Measurements from ENCODE around the gene MOGAT1.
A peak's percentile ranks its signal among the peaks of the same experiment; 100 is the strongest.

The MOGAT1 gene, protein sequence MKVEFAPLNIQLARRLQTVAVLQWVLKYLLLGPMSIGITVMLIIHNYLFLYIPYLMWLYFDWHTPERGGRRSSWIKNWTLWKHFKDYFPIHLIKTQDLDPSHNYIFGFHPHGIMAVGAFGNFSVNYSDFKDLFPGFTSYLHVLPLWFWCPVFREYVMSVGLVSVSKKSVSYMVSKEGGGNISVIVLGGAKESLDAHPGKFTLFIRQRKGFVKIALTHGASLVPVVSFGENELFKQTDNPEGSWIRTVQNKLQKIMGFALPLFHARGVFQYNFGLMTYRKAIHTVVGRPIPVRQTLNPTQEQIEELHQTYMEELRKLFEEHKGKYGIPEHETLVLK
- 0 reads per million in 2 donors for total RNA-seq

DNA sequence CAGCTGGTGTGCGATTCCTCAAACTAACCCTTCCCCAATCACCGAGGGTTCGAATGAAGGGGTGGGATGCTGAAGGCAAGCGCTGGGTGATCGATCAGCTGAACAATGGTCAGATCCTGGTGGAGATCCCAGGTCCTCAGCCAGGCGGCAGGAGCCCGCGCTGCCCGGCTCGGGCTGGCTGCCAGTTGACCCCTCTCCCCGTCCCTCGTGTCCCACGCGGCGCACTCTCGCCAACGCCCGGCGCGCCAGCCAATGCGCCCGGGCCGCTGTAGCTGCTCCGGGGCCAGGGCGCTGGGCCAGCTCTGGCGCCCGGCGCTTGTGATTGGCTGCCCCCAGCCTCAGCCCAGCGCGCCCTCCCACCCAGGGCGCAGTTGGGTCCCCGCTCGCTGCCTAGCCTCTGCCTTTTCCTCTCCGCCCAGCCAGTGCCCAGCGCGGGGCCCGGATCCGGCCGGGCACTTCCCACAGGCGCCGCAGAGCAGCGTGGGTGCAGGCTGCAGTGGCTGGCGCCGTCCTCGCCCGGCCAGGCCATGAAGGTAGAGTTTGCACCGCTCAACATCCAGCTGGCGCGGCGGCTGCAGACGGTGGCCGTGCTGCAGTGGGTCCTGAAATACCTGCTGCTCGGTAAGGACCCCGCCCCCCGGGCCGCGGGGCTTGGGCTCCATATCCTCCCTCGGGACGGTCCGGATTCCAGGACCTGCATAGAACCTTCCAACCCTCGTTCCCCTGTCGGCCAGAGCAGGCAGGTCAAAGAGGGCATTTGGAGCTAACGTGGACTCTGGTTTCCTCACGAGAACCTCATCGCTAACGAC, at the start of gene MOGAT1:
Gene MOGAT1 (plus strand): TSS at position 400 of the 809 bp plus-strand sequence. CDS start 128 bp downstream, at position 528.
- no peak for DNase-seq

- DNase-seq, result no peak
Measured at GRCh38 chr2:222621893-222622292, 49.6 kb upstream of the MOGAT1 start.

GRCh38 chr2:222622910-222623309, 48.5 kb upstream of the MOGAT1 start:
- DNase-seq, result no peak

- no peak for DNase-seq
Measured at GRCh38 chr2:222623756-222624309, 47.6 kb upstream of the MOGAT1 start.

DNA sequence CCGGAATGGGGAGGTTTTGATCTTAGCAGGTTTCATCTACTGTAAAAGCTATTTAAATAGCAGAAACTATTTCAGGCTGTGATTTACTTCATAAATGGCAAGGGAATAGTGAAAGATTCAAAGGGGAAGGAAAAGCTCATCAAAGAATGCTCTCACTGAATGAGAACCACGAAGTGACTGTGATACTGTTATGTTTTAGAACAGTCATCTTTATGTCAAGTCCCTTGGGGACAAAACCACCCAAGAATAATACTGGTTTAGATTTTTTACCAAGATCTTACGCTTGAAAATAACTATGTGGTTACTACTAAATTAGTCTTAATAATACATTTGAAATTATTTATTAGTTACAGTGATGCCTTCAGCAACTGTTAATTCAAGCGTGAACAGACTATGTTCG, 43.7 kb upstream of the MOGAT1 start:
- DNase-seq, result no peak

GRCh38 chr2:222635295-222635694, 36.2 kb upstream of the MOGAT1 start:
- DNase-seq, result no peak

DNA sequence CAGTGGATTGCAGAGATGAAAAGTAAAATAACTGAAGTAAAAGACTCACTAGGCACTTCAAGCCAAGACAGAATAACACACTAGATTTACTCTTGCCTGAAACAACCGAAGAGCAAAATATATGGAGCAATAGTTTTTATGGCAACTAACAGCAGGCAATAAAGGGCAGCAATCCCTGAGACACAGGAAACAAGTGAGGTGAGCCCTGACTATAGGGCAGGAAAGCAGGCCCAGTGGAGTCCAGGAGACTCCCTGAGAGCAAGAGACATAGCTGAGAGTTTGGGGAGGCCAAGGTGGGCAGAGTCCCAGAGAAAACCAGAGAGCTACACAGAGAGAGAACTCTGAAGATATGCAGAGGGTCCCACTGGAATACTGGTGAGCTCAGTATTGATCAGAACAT, 34.4 kb upstream of the MOGAT1 start:
- no peak for DNase-seq

DNA sequence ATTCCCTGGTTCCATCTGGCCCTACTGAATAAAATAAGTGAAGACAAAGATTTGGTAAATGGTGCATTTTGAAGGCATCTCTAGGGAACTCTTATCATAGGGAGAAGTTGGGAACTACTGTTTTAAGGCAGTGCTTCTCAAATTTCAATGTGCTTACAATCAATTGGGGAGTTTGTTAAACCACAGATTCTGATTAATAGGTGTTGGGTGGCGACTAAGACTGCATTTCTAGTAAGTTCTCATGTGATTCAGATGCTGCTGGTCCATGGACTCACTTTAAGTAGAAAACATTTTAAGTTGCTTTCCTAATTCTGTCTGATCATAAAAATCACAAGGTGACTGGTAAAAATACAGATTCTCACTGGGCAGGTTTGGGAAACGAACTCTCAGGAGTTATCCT, 30.1 kb upstream of the MOGAT1 start:
- DNase-seq, result no peak

- no peak for DNase-seq
Measured at GRCh38 chr2:222643134-222643533, 28.3 kb upstream of the MOGAT1 start.

DNA sequence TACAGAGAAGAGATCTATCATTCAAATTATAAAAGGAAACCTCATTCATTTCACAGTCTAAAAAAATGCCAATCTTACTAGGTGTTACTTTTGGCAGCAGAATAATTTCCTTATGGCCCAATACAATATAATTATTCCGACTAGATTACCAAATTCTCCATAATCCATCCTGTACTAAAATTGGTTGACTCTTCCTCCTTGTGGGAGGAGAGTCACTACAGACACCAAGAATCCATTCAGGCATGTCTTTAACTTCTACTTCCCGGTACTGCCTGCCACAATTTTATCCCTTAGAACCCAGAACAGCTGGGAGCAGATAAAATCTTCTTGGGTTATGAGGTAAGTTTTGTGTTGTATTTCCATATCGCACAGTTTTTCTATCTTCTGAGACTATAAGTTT, 25.4 kb upstream of the MOGAT1 start:
- DNase-seq, result no peak

GRCh38 chr2:222649801-222650200, 21.7 kb upstream of the MOGAT1 start:
- no peak for DNase-seq

DNA sequence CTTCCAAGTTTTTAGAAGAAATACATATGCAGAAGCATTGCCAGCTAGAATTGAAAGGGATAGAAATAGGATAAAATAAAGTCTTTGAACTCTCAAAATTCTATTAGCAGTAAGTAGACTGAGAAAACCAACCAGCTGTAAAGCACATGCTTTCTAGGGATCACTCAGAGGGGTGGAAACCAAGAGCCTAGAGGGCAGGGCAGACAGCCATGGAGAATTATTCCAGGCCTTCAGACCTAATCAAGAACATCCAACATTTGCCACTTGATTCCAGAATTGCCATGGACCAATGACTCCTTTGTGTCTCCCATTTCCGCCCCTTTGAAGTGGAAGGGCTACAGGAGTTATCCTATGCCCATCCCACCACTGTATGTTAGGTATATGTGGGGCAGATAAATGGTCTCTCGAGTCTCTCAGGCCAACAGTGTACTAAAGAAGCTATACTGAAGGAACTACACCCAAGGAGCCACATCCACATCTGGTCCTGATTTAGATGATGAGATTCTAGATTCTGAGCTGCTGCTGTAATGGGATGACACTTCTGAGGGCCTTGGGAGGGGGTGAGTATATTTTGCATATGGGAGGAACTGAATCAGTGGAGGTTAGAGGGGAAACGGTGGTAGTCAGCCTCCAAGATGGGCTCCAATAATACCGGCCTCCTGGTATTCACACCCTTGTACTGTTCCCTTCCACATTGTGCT, 19.6 kb upstream of the MOGAT1 start:
- no peak for DNase-seq

DNA sequence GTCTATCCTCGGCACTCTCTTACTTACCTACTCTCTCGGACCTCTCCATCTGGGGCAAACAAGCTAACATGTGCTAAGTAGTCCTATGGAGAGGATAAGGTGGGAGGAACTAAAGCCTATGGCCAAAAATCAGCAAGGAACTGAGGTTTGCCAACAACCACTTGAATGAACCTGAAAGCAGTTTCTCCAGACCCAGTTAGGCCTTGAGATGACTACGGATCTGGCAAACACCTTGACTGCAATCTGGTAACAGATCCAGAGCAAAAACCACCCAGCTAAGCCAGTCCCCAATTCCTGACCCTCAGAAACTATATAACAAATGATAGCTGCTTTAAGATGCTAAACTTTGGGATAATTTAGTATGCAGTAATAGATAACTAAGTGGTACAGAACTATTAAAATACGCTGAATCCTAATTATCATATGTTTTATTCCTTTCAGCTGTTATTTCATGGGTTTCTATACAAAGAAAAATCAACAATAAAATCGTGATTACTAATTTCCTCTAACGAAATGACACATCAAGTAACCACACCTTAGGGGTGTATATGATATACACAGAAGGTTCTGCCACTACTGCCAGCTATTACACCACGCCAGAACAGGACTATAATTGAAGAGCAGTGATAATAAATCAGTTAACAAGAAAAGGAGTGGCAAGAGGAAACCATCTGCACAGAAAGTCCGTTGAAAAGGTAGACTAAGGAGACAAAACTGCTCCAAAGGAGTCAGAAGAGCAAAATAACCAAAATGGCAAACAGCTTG, 18.8 kb upstream of the MOGAT1 start:
- no peak for DNase-seq

DNA sequence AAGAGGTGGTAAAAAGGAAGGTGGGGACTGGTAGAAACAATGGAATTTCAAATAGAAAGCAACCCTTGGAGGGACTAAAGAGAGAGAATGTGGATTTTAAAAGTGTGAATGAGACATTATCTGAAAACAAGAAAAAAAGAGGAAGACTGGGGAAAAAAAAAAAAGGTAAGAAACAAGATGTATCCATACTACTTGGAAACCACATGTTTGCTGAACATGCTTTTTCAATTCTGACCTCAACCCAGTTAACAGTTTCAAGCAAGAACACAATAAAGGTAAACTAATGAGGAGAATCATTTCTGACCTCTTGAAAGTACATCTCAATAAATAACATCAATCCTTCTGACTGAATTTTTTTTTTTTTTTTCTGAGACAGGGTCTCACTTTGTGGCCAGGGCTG, 18.2 kb upstream of the MOGAT1 start:
- DNase-seq, result no peak

DNA sequence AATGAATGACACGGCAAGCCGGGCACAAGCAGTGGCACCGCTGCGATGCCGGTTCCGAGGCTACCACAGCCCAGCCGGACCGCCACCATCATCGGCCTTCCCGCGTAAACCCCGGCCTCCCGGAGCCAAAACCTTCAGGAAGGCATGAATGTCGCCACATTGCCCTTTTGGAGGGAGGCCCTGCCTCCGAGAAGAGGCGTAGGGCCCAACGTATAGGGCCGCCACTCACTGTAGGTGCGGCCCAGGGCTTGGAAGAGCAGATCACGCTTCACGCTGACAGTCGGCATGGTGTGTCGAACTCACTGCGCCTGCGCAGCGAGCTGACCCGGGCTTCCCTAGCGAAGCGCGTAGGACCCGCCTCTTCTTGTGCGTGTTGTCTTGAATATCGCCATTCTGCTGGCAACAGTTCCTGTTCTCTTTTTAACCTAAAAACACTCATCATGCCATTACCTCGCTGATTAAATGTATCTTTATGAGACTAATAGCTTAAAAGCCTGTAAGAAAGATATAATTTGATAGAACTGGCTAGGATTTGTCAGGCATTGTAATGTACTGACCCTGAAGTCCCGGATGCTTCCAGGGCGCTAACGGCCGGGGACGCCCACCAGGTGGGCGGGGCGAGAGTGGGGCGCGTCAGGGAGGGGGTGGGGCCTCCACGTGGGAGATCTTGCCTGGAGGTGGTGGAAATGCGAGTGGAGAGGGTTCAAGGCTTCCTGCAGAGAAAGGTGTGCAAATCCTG, 15.5 kb upstream of the MOGAT1 start, which contains the start of gene FARSB:
Gene FARSB (minus strand): TSS at position 306 of the 739 bp plus-strand sequence. CDS start 19 bp downstream, at position 287.
- peak; percentile 85 for DNase-seq

DNA sequence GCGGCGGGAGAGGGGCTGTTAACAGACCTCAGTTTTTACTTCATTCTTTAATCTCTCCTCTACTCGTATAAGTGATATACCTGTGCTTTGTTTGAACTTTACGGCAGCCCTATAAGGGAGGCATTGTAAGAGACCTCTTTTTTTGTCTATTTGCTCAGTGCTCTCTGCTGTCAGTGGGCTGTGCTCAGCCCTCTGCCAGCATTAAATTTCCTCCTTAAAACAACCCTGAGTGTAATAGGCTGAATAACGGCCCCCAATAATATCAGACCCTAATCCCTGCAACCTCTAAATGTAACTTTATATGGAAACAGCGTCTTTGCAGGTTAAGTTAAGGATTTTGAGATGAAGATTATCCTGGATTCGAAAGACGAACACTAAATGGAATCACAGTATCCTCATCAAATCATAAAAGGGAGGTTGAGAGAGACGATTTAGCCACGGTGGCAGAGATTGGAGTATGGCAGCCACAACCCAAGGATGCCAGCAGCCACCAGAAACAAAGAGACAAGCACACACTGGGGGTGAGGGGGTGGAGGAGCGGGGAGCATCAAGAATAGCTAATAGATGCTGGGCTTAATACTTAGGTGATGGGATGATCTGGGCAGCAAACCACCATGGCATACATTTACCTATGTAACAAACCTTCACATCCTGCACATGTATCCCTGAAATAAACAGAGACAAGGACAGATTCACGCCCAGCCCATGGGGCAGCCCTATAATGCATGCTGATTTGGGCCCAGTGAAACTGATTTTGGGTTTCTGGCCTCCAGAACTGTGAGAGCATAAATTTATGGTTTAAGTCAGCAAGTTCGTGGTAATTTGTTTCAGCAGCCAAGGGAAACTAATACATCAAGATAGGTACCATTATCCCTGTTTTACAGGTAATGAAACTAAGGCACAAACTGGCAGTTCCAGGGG, 14.7 kb upstream of the MOGAT1 start:
- no peak for DNase-seq

- no peak for DNase-seq
Measured at GRCh38 chr2:222663479-222663878, 8.0 kb upstream of the MOGAT1 start.

- no peak for DNase-seq
Measured at GRCh38 chr2:222668494-222669154, 2.8 kb upstream of the MOGAT1 start.

GRCh38 chr2:222669353-222669752, 2.1 kb upstream of the MOGAT1 start:
- DNase-seq, result no peak

Data from activated gamma-delta T cell (primary cell).